ENCODE results near the gene PCNX2. TPM values are rescaled to one million over a fixed set of nuclear protein-coding genes. Genes with fewer than 3 reads are reported as not detected.

PCNX2 gene
- total and polyA plus RNA-seq, 2 donors (not counting 3 experiments of a cell fraction or from before 2014, with no cell fraction given), result 6.6 to 11.0 TPM

DNA sequence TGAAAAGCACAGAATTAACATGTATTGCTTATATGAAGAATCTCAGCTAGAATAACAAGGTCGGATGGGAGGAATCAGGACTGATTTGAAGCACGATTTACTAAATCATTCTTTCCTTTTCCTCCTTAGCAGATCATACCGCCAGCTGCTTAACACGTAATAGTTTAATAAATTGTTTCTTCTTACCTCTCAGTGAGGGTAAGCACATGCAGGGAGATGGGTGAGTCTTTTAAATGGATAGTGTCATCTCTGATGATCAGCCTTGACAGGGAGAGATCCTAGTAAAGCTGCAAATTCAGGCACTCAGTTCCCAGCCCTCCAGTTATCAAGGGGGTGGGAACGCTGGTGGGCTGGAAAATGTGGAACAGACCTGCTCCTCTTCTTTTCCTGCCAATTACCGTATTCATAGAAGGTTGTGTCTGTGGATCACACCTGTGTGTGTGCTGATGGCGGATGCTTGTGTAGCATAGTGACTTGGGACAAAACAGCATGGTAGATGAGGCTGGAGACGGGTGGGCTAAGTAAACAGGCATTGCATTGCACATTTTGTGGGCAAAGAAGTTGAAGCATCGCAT lies 314.5 kb downstream of the PCNX2 start:
- peaks cover 0 to 1% of the 10 kb centered on the region in 2 experiments for H3K36me3 ChIP-seq (ENCODE audit: control insufficient read depth in 2 of 2, extremely low read depth in 1 of 2, insufficient read depth in 2 of 2, low read length in 2 of 2)
- H3K9me1 ChIP-seq (replicated peaks; ENCODE audit: control insufficient read depth, extremely low read depth, insufficient read depth, low read length), result no peaks in the 10 kb centered on the region
- no peak overlapping the region for H3K9ac ChIP-seq (replicated peaks; ENCODE audit: extremely low read depth, insufficient read depth, low read length)
- H3K27ac ChIP-seq (ENCODE audit: insufficient read depth, low read depth, low read length), result no peak overlapping the region
- H4K20me1 ChIP-seq (replicated peaks; ENCODE audit: control insufficient read depth, extremely low read depth, insufficient read depth, low read length), result no peaks in the 10 kb centered on the region
- H3K4me1 ChIP-seq (ENCODE audit: control insufficient read depth, extremely low read depth, insufficient read depth, low read length), result no peaks in the 10 kb centered on the region
- TF ChIP-seq CTCF (IDR thresholded peaks at IDR 0.05; ENCODE audit: extremely low read depth in 1 of 2, insufficient read depth in 1 of 2, low read depth in 1 of 2, low read length in 2 of 2) (no peak), FOS (IDR thresholded peaks at IDR 0.05; ENCODE audit: borderline replicate concordance, insufficient read depth, low read length) (no peak), JUN (IDR thresholded peaks at IDR 0.05; ENCODE audit: borderline replicate concordance, insufficient read depth, insufficient read length, low read depth) (no peak), POLR2AphosphoS5 (IDR thresholded peaks at IDR 0.05; ENCODE audit: insufficient read depth, low read depth, low read length) (no peak), MYC (IDR thresholded peaks at IDR 0.05; ENCODE audit: low read depth, low read length) (no peak), GATA2 (IDR thresholded peaks at IDR 0.05; ENCODE audit: insufficient read depth, insufficient read length, low read depth, low read length) (no peak), EZH2 (IDR thresholded peaks at IDR 0.05; ENCODE audit: borderline replicate concordance, low read depth, low read length, severe bottlenecking) (no peak), POLR2A (IDR thresholded peaks at IDR 0.05; ENCODE audit: low read depth, low read length) (no peak)
- TF ChIP-seq, protein P1, sequence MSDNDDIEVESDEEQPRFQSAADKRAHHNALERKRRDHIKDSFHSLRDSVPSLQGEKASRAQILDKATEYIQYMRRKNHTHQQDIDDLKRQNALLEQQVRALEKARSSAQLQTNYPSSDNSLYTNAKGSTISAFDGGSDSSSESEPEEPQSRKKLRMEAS (IDR thresholded peaks at IDR 0.05; ENCODE audit: insufficient read depth, insufficient read length), result no peak
- FAIRE-seq (no peak), DNase-seq (ENCODE audit: low read depth, low spot score) (no peak)
- H3K27me3 ChIP-seq (ENCODE audit: control insufficient read depth in 2 of 2, insufficient read depth in 2 of 2, low read length in 2 of 2), result no peaks in the 10 kb centered on the region
- no peak overlapping the region for H3K4me2 ChIP-seq (ENCODE audit: insufficient read depth, low read length)
- POLR2A ChIA-PET, result no interaction called here
- BruUV-seq (replicated peaks), result no TSS peak
- intact Hi-C loops (cut with micrococcal nuclease) (no loop called here), dilution Hi-C loops (cut with MboI; ENCODE audit: extremely low pct_ligation_motif_present, low sequenced_read_pairs) (no loop called here)
- no peaks in the 10 kb centered on the region for H3K9me3 ChIP-seq (replicated peaks; ENCODE audit: control insufficient read depth, insufficient read depth, low read length)
- CTCF ChIA-PET, result no interaction called here
- no peaks in the 10 kb centered on the region for H3K79me2 ChIP-seq (ENCODE audit: control insufficient read depth, insufficient read depth, low read length)
- no peak overlapping the region for H3K4me3 ChIP-seq (replicated peaks in 1 of 3; ENCODE audit: insufficient read depth in 1 of 3, low read depth in 1 of 3, low read length in 3 of 3)
- H2AFZ ChIP-seq (ENCODE audit: low read depth, low read length), result no peak overlapping the region
